Fibroblast of lung (primary cell): ENCODE data around the gene MRPS5. TPM values are rescaled to one million over a fixed set of nuclear protein-coding genes. Genes with fewer than 3 reads are reported as not detected.
"Not testable (repeated sequence)": the region's sequence is repeated elsewhere in the genome, so short reads cannot be mapped to it uniquely, and the experiment has no call there.

Experiments
- DNase-seq, 2 donors: peaks; one replicate each; pipeline versions ENCODE4 v3.0.0 to v3.0.0-alpha.2; 2010; ENCODE audit warnings: low read depth in 2 of 2
- H2AFZ ChIP-seq: 2 replicates; pipeline ENCODE4 v1.5.1; 2012; ENCODE audit warnings: low read length, control low read depth, inconsistent platforms
- H3K27ac ChIP-seq: 2 replicates; pipeline ENCODE4 v1.5.1; 2011; ENCODE audit warnings: low read length, control low read depth; ENCODE audit not compliant: insufficient read depth
- H3K27me3 ChIP-seq: 2 replicates; pipeline ENCODE4 v1.5.1; 2011; ENCODE audit warnings: mild to moderate bottlenecking, low read length; ENCODE audit not compliant: control insufficient read depth, insufficient read depth
- H3K36me3 ChIP-seq: 2 replicates; pipeline ENCODE4 v1.5.1; 2011; ENCODE audit warnings: low read length; ENCODE audit not compliant: control insufficient read depth, insufficient read depth
- H3K4me1 ChIP-seq: 2 replicates; pipeline ENCODE4 v1.5.1; 2011; ENCODE audit warnings: low read length; ENCODE audit not compliant: control insufficient read depth, insufficient read depth; ENCODE audit errors: extremely low read depth
- H3K4me2 ChIP-seq: 2 replicates; pipeline ENCODE4 v1.5.1; 2011; ENCODE audit warnings: low read length, control low read depth; ENCODE audit not compliant: insufficient read depth; ENCODE audit errors: extremely low read depth
- H3K4me3 ChIP-seq, 4 experiments: fragments of 200-600 bp in 1 of 4; sonication (generic) in 1 of 4; replicated peaks in 1 of 4; 2 replicates each; pipeline ENCODE4 v1.5.1; 2011 to 2016; ENCODE audit warnings: low read length in 4 of 4, low read depth in 3 of 4, mild to moderate bottlenecking in 3 of 4, control low read depth in 2 of 4, inconsistent platforms in 1 of 4, mixed read lengths in 1 of 4; ENCODE audit not compliant: insufficient read depth in 1 of 4; ENCODE audit errors: control extremely low read depth in 1 of 4
- H3K79me2 ChIP-seq: 2 replicates; pipeline ENCODE4 v1.5.1; 2012; ENCODE audit warnings: mild to moderate bottlenecking, low read length, inconsistent platforms; ENCODE audit not compliant: control insufficient read depth, insufficient read depth
- H3K9ac ChIP-seq: 2 replicates; pipeline ENCODE4 v1.5.1; 2011; ENCODE audit warnings: mild to moderate bottlenecking, low read length, control low read depth; ENCODE audit not compliant: insufficient read depth
- H3K9me3 ChIP-seq: 2 replicates; pipeline ENCODE4 v1.5.1; 2012; ENCODE audit warnings: low read depth, low read length; ENCODE audit not compliant: control insufficient read depth, insufficient read depth
- H4K20me1 ChIP-seq: 2 replicates; pipeline ENCODE4 v1.5.1; 2011; ENCODE audit warnings: low read length; ENCODE audit not compliant: control insufficient read depth, insufficient read depth; ENCODE audit errors: extremely low read depth
- CTCF ChIP-seq, 2 donors: IDR thresholded peaks in 1 of 2; conservative IDR thresholded peaks in 1 of 2; 1 replicate in 1 of 2; 2 replicates in 1 of 2; pipeline ENCODE4 v1.5.1; 2011 to 2012; ENCODE audit warnings: low read length in 2 of 2, control low read depth in 1 of 2, inconsistent platforms in 1 of 2, low read depth in 1 of 2, mild to moderate bottlenecking in 1 of 2
- EZH2 ChIP-seq: IDR thresholded peaks from 2 replicates; pipeline ENCODE4 v1.5.1; 2012; ENCODE audit warnings: low read length, control low read depth, mild to moderate bottlenecking; ENCODE audit errors: missing control alignments
- polyA plus RNA-seq, 2 donors: library from polyadenylated mRNA; depleted of rRNA in 1 of 2; stranded (reverse) in 1 of 2; unstranded in 1 of 2; fragments of >200 nt; gene quantifications; 2 replicates each; pipeline ENCODE4 v1.2.1, GENCODE V29; 2011 to 2012; ENCODE audit warnings: missing spikeins in 1 of 2
- total RNA-seq: library from RNA; depleted of rRNA; stranded (reverse); fragments of >200 nt; gene quantifications from 2 replicates; pipeline ENCODE4 v1.2.1, GENCODE V29; 2014

Gene MRPS5
- total and polyA plus RNA-seq, 2 donors (not counting 1 experiment from before 2014, with no cell fraction given): 46.2 to 61.1 TPM

- Histone ChIP-seq H3K79me2 (no peaks in the 10 kb centered on the region), H3K27ac (no peak overlapping the region), H3K4me2 (no peak overlapping the region), H3K4me1 (no peaks in the 10 kb centered on the region), H3K9ac (no peak overlapping the region), H4K20me1 (no peaks in the 10 kb centered on the region), H3K9me3 (no peaks in the 10 kb centered on the region), H3K27me3 (no peaks in the 10 kb centered on the region), H3K36me3 (peaks cover 19% of the 10 kb centered on the region), H3K4me3 (no peak overlapping the region), H2AFZ (no peak overlapping the region)
- no peak for DNase-seq
- no peak for TF ChIP-seq CTCF (conservative IDR thresholded peaks at IDR 0.05 in 1 of 2, IDR thresholded peaks at IDR 0.05 in 1 of 2; ENCODE audit: low read depth in 1 of 2, low read length in 2 of 2)
- no peak for TF ChIP-seq EZH2
These were observed 17.0 kb downstream of the MRPS5 start for GRCh38 chr2:95104606-95105005.

GRCh38 chr2:95099910-95100309 is 21.7 kb downstream of the MRPS5 start:
- peaks cover 11% of the 10 kb centered on the region for H3K36me3 ChIP-seq

GRCh38 chr2:95098273-95098672 is 23.3 kb downstream of the MRPS5 start:
- not testable (repeated sequence) for H3K79me2 ChIP-seq, H3K9ac ChIP-seq, H3K4me3 ChIP-seq, H3K9me3 ChIP-seq, H3K4me2 ChIP-seq, H2AFZ ChIP-seq, DNase-seq, H4K20me1 ChIP-seq, H3K27ac ChIP-seq, H3K27me3 ChIP-seq, H3K4me1 ChIP-seq, H3K36me3 ChIP-seq

More at GRCh38 chr2:95099910-95100309, 21.7 kb downstream of the MRPS5 start:
- no peak for TF ChIP-seq CTCF (conservative IDR thresholded peaks at IDR 0.05 in 1 of 2, IDR thresholded peaks at IDR 0.05 in 1 of 2; ENCODE audit: low read depth in 1 of 2, low read length in 2 of 2)
- Histone ChIP-seq H2AFZ (no peak overlapping the region), H3K79me2 (no peaks in the 10 kb centered on the region), H3K9ac (no peak overlapping the region), H3K4me2 (no peak overlapping the region), H3K4me1 (no peaks in the 10 kb centered on the region), H3K9me3 (no peaks in the 10 kb centered on the region), H3K4me3 (no peak overlapping the region), H3K27me3 (no peaks in the 10 kb centered on the region), H3K27ac (no peak overlapping the region), H4K20me1 (no peaks in the 10 kb centered on the region)
- no peak for DNase-seq
